DOHH2 (cell line): ENCODE measurements around the gene CD79B.

Experiments
- CTCF ChIP-seq: fragments of 200-600 bp; sonication (generic); IDR thresholded peaks from one replicate; pipeline ENCODE4 v1.5.1; 2014; ENCODE audit warnings: antibody characterized with exemption, mild to moderate bottlenecking, low read depth, low read length; ENCODE audit not compliant: poor library complexity, severe bottlenecking
- EZH2phosphoT487 ChIP-seq: fragments of 200-600 bp; sonication (generic); IDR thresholded peaks from 2 replicates; pipeline ENCODE4 v1.6.1; 2017; ENCODE audit warnings: borderline replicate concordance, mild to moderate bottlenecking, antibody characterized with exemption, low read length, moderate library complexity, mixed read lengths

GRCh38 chr17:63961355-63962212, 29.5 kb upstream of the CD79B start:
- TF ChIP-seq CTCF, result no peak
- TF ChIP-seq EZH2phosphoT487, result no peak
